ENCODE measurements around the gene INTS2.

- TF ChIP-seq, protein P1, sequence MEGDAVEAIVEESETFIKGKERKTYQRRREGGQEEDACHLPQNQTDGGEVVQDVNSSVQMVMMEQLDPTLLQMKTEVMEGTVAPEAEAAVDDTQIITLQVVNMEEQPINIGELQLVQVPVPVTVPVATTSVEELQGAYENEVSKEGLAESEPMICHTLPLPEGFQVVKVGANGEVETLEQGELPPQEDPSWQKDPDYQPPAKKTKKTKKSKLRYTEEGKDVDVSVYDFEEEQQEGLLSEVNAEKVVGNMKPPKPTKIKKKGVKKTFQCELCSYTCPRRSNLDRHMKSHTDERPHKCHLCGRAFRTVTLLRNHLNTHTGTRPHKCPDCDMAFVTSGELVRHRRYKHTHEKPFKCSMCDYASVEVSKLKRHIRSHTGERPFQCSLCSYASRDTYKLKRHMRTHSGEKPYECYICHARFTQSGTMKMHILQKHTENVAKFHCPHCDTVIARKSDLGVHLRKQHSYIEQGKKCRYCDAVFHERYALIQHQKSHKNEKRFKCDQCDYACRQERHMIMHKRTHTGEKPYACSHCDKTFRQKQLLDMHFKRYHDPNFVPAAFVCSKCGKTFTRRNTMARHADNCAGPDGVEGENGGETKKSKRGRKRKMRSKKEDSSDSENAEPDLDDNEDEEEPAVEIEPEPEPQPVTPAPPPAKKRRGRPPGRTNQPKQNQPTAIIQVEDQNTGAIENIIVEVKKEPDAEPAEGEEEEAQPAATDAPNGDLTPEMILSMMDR (optimal IDR thresholded peaks at IDR 0.05 in 1 of 3, IDR thresholded peaks at IDR 0.05 in 1 of 3, conservative IDR thresholded peaks at IDR 0.05 in 1 of 3; ENCODE audit: extremely low read depth in 1 of 3, insufficient read depth in 2 of 3, low read length in 3 of 3), result no peak
- TF ChIP-seq EZH2 (IDR thresholded peaks at IDR 0.05; ENCODE audit: low read length), result no peak
Measured at GRCh38 chr17:61875285-61875684, 52.5 kb downstream of the INTS2 start.
